ENCODE results near the gene BAHCC1. TPM values are rescaled to one million over a fixed set of nuclear protein-coding genes. Genes with fewer than 3 reads are reported as not detected.

Gene BAHCC1
- total and polyA plus RNA-seq, 3 experiments from 2014 or later, result not detected

- Histone ChIP-seq H3K4me1 (ENCODE audit: insufficient read depth, low read length) (peaks cover 41% of the 10 kb centered on the region), H3K27ac (ENCODE audit: low read depth, low read length) (peak overlapping the region; percentile 51), H3K9me3 (ENCODE audit: low read length) (no peaks in the 10 kb centered on the region), H3K36me3 (ENCODE audit: insufficient read depth, low read length) (no peaks in the 10 kb centered on the region), H3K27me3 (ENCODE audit: insufficient read depth, low read length, poor library complexity, severe bottlenecking) (peaks cover 72% of the 10 kb centered on the region), H3K4me3 (ENCODE audit: low read length) (peak overlapping the region; percentile 28)
- Mint-ChIP-seq H3K27ac (peak overlapping the region in 4 of 8 donors; percentile 50 to 81 (median 62)), H3K36me3 (no peaks in the 10 kb centered on the region), H3K27me3 (peaks cover 64 to 65% of the 10 kb centered on the region in 2 donors), H3K4me3 (peak overlapping the region; percentile 77 to 96 (median 87)), H3K4me1 (peaks cover 14 to 26% (median 17%) of the 10 kb centered on the region in 3 donors), H3K9me3 (no peaks in the 10 kb centered on the region)
- DNase-seq, result no peak
- ChIA-PET CTCF (no interaction called here), POLR2A (no interaction called here)
Observed at GRCh38 chr17:81400154-81400977, 5.1 kb downstream of the BAHCC1 start.

GRCh38 chr17:81400996-81401722 is 5.9 kb downstream of the BAHCC1 start:
- Mint-ChIP-seq H3K36me3 (no peaks in the 10 kb centered on the region), H3K4me3 (peak overlapping the region in 2 of 7 donors; percentile 61 to 96), H3K27ac (peak overlapping the region in 2 of 8 donors; percentile 6 to 17), H3K4me1 (peaks cover 14 to 25% (median 15%) of the 10 kb centered on the region in 3 donors), H3K9me3 (no peaks in the 10 kb centered on the region), H3K27me3 (peaks cover 64 to 66% of the 10 kb centered on the region in 2 donors)
- ChIA-PET POLR2A (no interaction called here), CTCF (no interaction called here)
- Histone ChIP-seq H3K27ac (ENCODE audit: low read depth, low read length) (peak overlapping the region; percentile 51), H3K9me3 (ENCODE audit: low read length) (no peaks in the 10 kb centered on the region), H3K4me3 (ENCODE audit: low read length) (no peak overlapping the region), H3K36me3 (ENCODE audit: insufficient read depth, low read length) (no peaks in the 10 kb centered on the region), H3K4me1 (ENCODE audit: insufficient read depth, low read length) (peaks cover 35% of the 10 kb centered on the region), H3K27me3 (ENCODE audit: insufficient read depth, low read length, poor library complexity, severe bottlenecking) (peaks cover 69% of the 10 kb centered on the region)
- DNase-seq, result no peak

GRCh38 chr17:81401723-81402529 is 6.7 kb downstream of the BAHCC1 start:
- Histone ChIP-seq H3K4me3 (ENCODE audit: low read length) (no peak overlapping the region), H3K9me3 (ENCODE audit: low read length) (no peaks in the 10 kb centered on the region), H3K36me3 (ENCODE audit: insufficient read depth, low read length) (no peaks in the 10 kb centered on the region), H3K27ac (ENCODE audit: low read depth, low read length) (no peak overlapping the region), H3K27me3 (ENCODE audit: insufficient read depth, low read length, poor library complexity, severe bottlenecking) (peaks cover 69% of the 10 kb centered on the region), H3K4me1 (ENCODE audit: insufficient read depth, low read length) (peaks cover 29% of the 10 kb centered on the region)
- H3K4me1 Mint-ChIP-seq, result peaks cover 14 to 21% (median 15%) of the 10 kb centered on the region in 3 donors
- CTCF ChIA-PET, result no interaction called here
- peak overlapping the region in 1 of 8 donors; percentile 47 for H3K27ac Mint-ChIP-seq
- POLR2A ChIA-PET, result no interaction called here
- H3K27me3 Mint-ChIP-seq, result peaks cover 63 to 73% of the 10 kb centered on the region in 2 donors
- peak overlapping the region in 3 of 7 donors; percentile 10 to 32 (median 25) for H3K4me3 Mint-ChIP-seq
- DNase-seq, result no peak
- H3K36me3 Mint-ChIP-seq, result no peaks in the 10 kb centered on the region
- H3K9me3 Mint-ChIP-seq, result no peaks in the 10 kb centered on the region

- Mint-ChIP-seq H3K4me3 (no peak overlapping the region), H3K36me3 (no peaks in the 10 kb centered on the region), H3K27ac (no peak overlapping the region), H3K27me3 (peaks cover 64 to 77% of the 10 kb centered on the region in 2 donors), H3K4me1 (peaks cover 13 to 21% (median 14%) of the 10 kb centered on the region in 3 donors), H3K9me3 (no peaks in the 10 kb centered on the region)
- H3K27me3 ChIP-seq (ENCODE audit: insufficient read depth, low read length, poor library complexity, severe bottlenecking), result peaks cover 69% of the 10 kb centered on the region
- no peak overlapping the region for H3K27ac ChIP-seq (ENCODE audit: low read depth, low read length)
- H3K9me3 ChIP-seq (ENCODE audit: low read length), result no peaks in the 10 kb centered on the region
- ChIA-PET POLR2A (no interaction called here), CTCF (no interaction called here)
- H3K36me3 ChIP-seq (ENCODE audit: insufficient read depth, low read length), result no peaks in the 10 kb centered on the region
- H3K4me3 ChIP-seq (ENCODE audit: low read length), result no peak overlapping the region
- no peak for DNase-seq
- H3K4me1 ChIP-seq (ENCODE audit: insufficient read depth, low read length), result peaks cover 23% of the 10 kb centered on the region
Observed at GRCh38 chr17:81402530-81402941, 7.3 kb downstream of the BAHCC1 start.

GRCh38 chr17:81402981-81403467 is 7.8 kb downstream of the BAHCC1 start:
- DNase-seq, result no peak
- H3K27ac ChIP-seq (ENCODE audit: low read depth, low read length), result no peak overlapping the region
- Mint-ChIP-seq H3K27me3 (peaks cover 59 to 76% of the 10 kb centered on the region in 2 donors), H3K36me3 (no peaks in the 10 kb centered on the region), H3K27ac (no peak overlapping the region), H3K4me1 (peaks cover 9 to 16% (median 9%) of the 10 kb centered on the region in 3 donors), H3K4me3 (peak overlapping the region in 3 of 7 donors; percentile 29 to 43 (median 40)), H3K9me3 (no peaks in the 10 kb centered on the region)
- no peak overlapping the region for H3K4me3 ChIP-seq (ENCODE audit: low read length)
- ChIA-PET CTCF (no interaction called here), POLR2A (no interaction called here)
- peaks cover 18% of the 10 kb centered on the region for H3K4me1 ChIP-seq (ENCODE audit: insufficient read depth, low read length)
- no peaks in the 10 kb centered on the region for H3K36me3 ChIP-seq (ENCODE audit: insufficient read depth, low read length)
- no peaks in the 10 kb centered on the region for H3K9me3 ChIP-seq (ENCODE audit: low read length)
- peaks cover 67% of the 10 kb centered on the region for H3K27me3 ChIP-seq (ENCODE audit: insufficient read depth, low read length, poor library complexity, severe bottlenecking)

- ChIA-PET POLR2A (no interaction called here), CTCF (no interaction called here)
- Mint-ChIP-seq H3K36me3 (no peaks in the 10 kb centered on the region), H3K27me3 (peaks cover 54 to 79% of the 10 kb centered on the region in 2 donors), H3K4me1 (peaks cover 5 to 11% (median 6%) of the 10 kb centered on the region in 3 donors), H3K9me3 (no peaks in the 10 kb centered on the region), H3K4me3 (no peak overlapping the region), H3K27ac (no peak overlapping the region)
- Histone ChIP-seq H3K4me1 (ENCODE audit: insufficient read depth, low read length) (peaks cover 9% of the 10 kb centered on the region), H3K9me3 (ENCODE audit: low read length) (no peaks in the 10 kb centered on the region), H3K36me3 (ENCODE audit: insufficient read depth, low read length) (no peaks in the 10 kb centered on the region), H3K27ac (ENCODE audit: low read depth, low read length) (no peak overlapping the region), H3K4me3 (ENCODE audit: low read length) (no peak overlapping the region), H3K27me3 (ENCODE audit: insufficient read depth, low read length, poor library complexity, severe bottlenecking) (peaks cover 59% of the 10 kb centered on the region)
- DNase-seq, result no peak
Observed at GRCh38 chr17:81403671-81404534, 8.6 kb downstream of the BAHCC1 start.

- no peak overlapping the region for H3K27ac Mint-ChIP-seq
- peak overlapping the region in 1 of 7 donors; percentile 20 for H3K4me3 Mint-ChIP-seq
- no peak overlapping the region for H3K4me3 ChIP-seq (ENCODE audit: low read length)
- peaks cover 7% of the 10 kb centered on the region for H3K4me1 ChIP-seq (ENCODE audit: insufficient read depth, low read length)
- no peaks in the 10 kb centered on the region for H3K36me3 Mint-ChIP-seq
- H3K27me3 Mint-ChIP-seq, result peaks cover 53 to 85% of the 10 kb centered on the region in 2 donors
- H3K9me3 ChIP-seq (ENCODE audit: low read length), result no peaks in the 10 kb centered on the region
- DNase-seq, result no peak
- peaks cover 58% of the 10 kb centered on the region for H3K27me3 ChIP-seq (ENCODE audit: insufficient read depth, low read length, poor library complexity, severe bottlenecking)
- peaks cover 3 to 10% (median 4%) of the 10 kb centered on the region in 3 donors for H3K4me1 Mint-ChIP-seq
- no peaks in the 10 kb centered on the region for H3K36me3 ChIP-seq (ENCODE audit: insufficient read depth, low read length)
- H3K27ac ChIP-seq (ENCODE audit: low read depth, low read length), result no peak overlapping the region
- ChIA-PET CTCF (no interaction called here), POLR2A (no interaction called here)
- H3K9me3 Mint-ChIP-seq, result no peaks in the 10 kb centered on the region
Observed at GRCh38 chr17:81404558-81405165, 9.4 kb downstream of the BAHCC1 start.
